ENCODE results near the gene ACP2.

The ACP2 gene

GRCh38 chr11:47248664-47249377, at the start of gene ACP2:
Gene ACP2, minus strand, starts transcription at chr11:47248814. Its CDS starts 25 bp downstream, at chr11:47248789.
- peak; percentile 91 for DNase-seq (ENCODE audit: low spot score)

GRCh38 chr11:47296045-47296444, 47.4 kb upstream of the ACP2 start:
- DNase-seq (ENCODE audit: low spot score) = no peak

- no peak for DNase-seq (ENCODE audit: low spot score)
Observed at GRCh38 chr11:47295385-47295784, 46.8 kb upstream of the ACP2 start.

- DNase-seq (ENCODE audit: low spot score) = no peak
Observed at GRCh38 chr11:47289856-47290255, 41.2 kb upstream of the ACP2 start.

GRCh38 chr11:47288066-47288465, 39.5 kb upstream of the ACP2 start:
- DNase-seq (ENCODE audit: low spot score) = no peak

- no peak for DNase-seq (ENCODE audit: low spot score)
Observed at GRCh38 chr11:47285969-47286770, 37.6 kb upstream of the ACP2 start.

GRCh38 chr11:47284151-47284550, 35.5 kb upstream of the ACP2 start:
- DNase-seq (ENCODE audit: low spot score) = no peak

- DNase-seq (ENCODE audit: low spot score) = no peak
Observed at GRCh38 chr11:47282462-47282861, 33.8 kb upstream of the ACP2 start.

GRCh38 chr11:47280860-47281259, 32.2 kb upstream of the ACP2 start:
- DNase-seq (ENCODE audit: low spot score) = no peak

GRCh38 chr11:47280099-47280498, 31.5 kb upstream of the ACP2 start:
- DNase-seq (ENCODE audit: low spot score) = no peak

- DNase-seq (ENCODE audit: low spot score) = no peak
Observed at GRCh38 chr11:47278769-47279168, 30.2 kb upstream of the ACP2 start.

GRCh38 chr11:47278058-47278457, 29.4 kb upstream of the ACP2 start:
- DNase-seq (ENCODE audit: low spot score) = no peak

- no peak for DNase-seq (ENCODE audit: low spot score)
Observed at GRCh38 chr11:47276923-47277322, 28.3 kb upstream of the ACP2 start.

GRCh38 chr11:47274495-47275235, 26.1 kb upstream of the ACP2 start:
- DNase-seq (ENCODE audit: low spot score) = no peak

GRCh38 chr11:47272706-47273105, 24.1 kb upstream of the ACP2 start:
- no peak for DNase-seq (ENCODE audit: low spot score)

GRCh38 chr11:47271961-47272661, 23.5 kb upstream of the ACP2 start:
- DNase-seq (ENCODE audit: low spot score) = no peak

GRCh38 chr11:47271328-47271727, 22.7 kb upstream of the ACP2 start:
- peak; percentile 11 for DNase-seq (ENCODE audit: low spot score)

GRCh38 chr11:47270331-47271271, 22.0 kb upstream of the ACP2 start:
- peak; percentile 60 for DNase-seq (ENCODE audit: low spot score)

GRCh38 chr11:47269829-47270305, 21.3 kb upstream of the ACP2 start, which contains the start of gene MADD:
Gene MADD, plus strand, starts transcription at chr11:47270133.
- DNase-seq (ENCODE audit: low spot score) = peak; percentile 86

GRCh38 chr11:47269002-47269828, 20.6 kb upstream of the ACP2 start:
- peak; percentile 88 for DNase-seq (ENCODE audit: low spot score)
